Measurements from ENCODE around the gene UNC13D. TPM values are rescaled to one million over a fixed set of nuclear protein-coding genes. Genes with fewer than 3 reads are reported as not detected.

Gene UNC13D
- total RNA-seq, 1 experiment from 2014 or later: 12.7 TPM

DNA sequence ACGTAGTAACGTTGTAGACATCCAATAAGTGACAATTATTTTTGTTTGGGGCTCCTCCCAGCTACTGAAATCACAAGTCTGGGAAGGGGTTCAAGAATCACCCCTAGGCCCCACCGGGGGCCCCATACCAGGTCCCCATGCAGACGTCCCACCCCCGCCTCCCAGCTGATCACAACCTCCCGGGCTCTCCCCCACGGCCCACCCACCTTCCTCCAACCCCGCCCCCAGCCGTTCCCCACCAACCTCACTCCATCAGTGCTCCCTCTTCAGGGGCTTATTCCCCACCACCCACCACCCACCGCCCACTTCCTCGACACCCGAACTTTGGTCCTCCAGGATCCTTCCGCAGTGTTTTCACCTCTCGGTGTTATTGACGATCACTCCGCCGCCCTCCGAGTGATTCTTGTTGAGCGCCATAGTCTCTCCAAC lies 10.7 kb upstream of the UNC13D start:
- BruUV-seq (replicated peaks): no TSS peak
- ChIA-PET POLR2A (interaction anchor here (0.5 to 1.4 kb wide), 6 partner anchors 15 to 77 kb away, joined by 3 to 6 read pairs (median 4); a partner anchor contains a TSS), CTCF (interaction anchor here (0.6 to 1.8 kb wide), 5 partner anchors 9 to 222 kb away, joined by 3 to 22 read pairs (median 4); partner anchors contain the start of gene SMIM5)
- Histone ChIP-seq H3K4me1 (ENCODE audit: control insufficient read depth, insufficient read depth, low read length) (peaks cover 19% of the 10 kb centered on the region), H3K36me3 (ENCODE audit: control insufficient read depth, insufficient read depth, low read length) (no peaks in the 10 kb centered on the region; the same call in 1 of the 2 replicates), H3K27ac (ENCODE audit: low read length) (peak overlapping the region; percentile 82), H3K4me3 (ENCODE audit: low read depth in 2 of 2, low read length in 2 of 2) (peak overlapping the region; percentile 91 to 97), H3K27me3 (ENCODE audit: control insufficient read depth, insufficient read depth, low read length) (no peaks in the 10 kb centered on the region), H3K9me3 (ENCODE audit: control insufficient read depth, insufficient read depth, low read depth, low read length) (no peaks in the 10 kb centered on the region)
- TF ChIP-seq TCF7L2 (IDR thresholded peaks at IDR 0.05; ENCODE audit: low read depth, low read length) (no peak), SIN3A (IDR thresholded peaks at IDR 0.05; ENCODE audit: borderline replicate concordance, insufficient read depth, low read depth, low read length) (no peak), POLR2AphosphoS5 (IDR thresholded peaks at IDR 0.05; ENCODE audit: low read depth, low read length) (no peak; the same call in 1 of the 2 replicates)
- TF ChIP-seq, protein P1, sequence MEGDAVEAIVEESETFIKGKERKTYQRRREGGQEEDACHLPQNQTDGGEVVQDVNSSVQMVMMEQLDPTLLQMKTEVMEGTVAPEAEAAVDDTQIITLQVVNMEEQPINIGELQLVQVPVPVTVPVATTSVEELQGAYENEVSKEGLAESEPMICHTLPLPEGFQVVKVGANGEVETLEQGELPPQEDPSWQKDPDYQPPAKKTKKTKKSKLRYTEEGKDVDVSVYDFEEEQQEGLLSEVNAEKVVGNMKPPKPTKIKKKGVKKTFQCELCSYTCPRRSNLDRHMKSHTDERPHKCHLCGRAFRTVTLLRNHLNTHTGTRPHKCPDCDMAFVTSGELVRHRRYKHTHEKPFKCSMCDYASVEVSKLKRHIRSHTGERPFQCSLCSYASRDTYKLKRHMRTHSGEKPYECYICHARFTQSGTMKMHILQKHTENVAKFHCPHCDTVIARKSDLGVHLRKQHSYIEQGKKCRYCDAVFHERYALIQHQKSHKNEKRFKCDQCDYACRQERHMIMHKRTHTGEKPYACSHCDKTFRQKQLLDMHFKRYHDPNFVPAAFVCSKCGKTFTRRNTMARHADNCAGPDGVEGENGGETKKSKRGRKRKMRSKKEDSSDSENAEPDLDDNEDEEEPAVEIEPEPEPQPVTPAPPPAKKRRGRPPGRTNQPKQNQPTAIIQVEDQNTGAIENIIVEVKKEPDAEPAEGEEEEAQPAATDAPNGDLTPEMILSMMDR (IDR thresholded peaks at IDR 0.05): no peak
- TF ChIP-seq, protein P2, sequence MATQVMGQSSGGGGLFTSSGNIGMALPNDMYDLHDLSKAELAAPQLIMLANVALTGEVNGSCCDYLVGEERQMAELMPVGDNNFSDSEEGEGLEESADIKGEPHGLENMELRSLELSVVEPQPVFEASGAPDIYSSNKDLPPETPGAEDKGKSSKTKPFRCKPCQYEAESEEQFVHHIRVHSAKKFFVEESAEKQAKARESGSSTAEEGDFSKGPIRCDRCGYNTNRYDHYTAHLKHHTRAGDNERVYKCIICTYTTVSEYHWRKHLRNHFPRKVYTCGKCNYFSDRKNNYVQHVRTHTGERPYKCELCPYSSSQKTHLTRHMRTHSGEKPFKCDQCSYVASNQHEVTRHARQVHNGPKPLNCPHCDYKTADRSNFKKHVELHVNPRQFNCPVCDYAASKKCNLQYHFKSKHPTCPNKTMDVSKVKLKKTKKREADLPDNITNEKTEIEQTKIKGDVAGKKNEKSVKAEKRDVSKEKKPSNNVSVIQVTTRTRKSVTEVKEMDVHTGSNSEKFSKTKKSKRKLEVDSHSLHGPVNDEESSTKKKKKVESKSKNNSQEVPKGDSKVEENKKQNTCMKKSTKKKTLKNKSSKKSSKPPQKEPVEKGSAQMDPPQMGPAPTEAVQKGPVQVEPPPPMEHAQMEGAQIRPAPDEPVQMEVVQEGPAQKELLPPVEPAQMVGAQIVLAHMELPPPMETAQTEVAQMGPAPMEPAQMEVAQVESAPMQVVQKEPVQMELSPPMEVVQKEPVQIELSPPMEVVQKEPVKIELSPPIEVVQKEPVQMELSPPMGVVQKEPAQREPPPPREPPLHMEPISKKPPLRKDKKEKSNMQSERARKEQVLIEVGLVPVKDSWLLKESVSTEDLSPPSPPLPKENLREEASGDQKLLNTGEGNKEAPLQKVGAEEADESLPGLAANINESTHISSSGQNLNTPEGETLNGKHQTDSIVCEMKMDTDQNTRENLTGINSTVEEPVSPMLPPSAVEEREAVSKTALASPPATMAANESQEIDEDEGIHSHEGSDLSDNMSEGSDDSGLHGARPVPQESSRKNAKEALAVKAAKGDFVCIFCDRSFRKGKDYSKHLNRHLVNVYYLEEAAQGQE (IDR thresholded peaks at IDR 0.05; ENCODE audit: insufficient read depth in 1 of 2, low read depth in 2 of 2, low read length in 1 of 2): no peak
- in situ Hi-C loops (cut with HindIII; ENCODE audit: low pct_unique_long_range_greater_than_20kb, low sequenced_read_pairs): no loop called here
- ATAC-seq: peak; percentile 4; the same call in 1 of the 2 replicates
- intact Hi-C loops (cut with micrococcal nuclease; ENCODE audit: unreplicated experiment): no loop called here
- no peak for DNase-seq (ENCODE audit: low read depth, low spot score)

- ATAC-seq: peak; percentile 36
These were observed 10.0 kb upstream of the UNC13D start for GRCh38 chr17:75854101-75854748.

More at GRCh38 chr17:75854101-75854748, 10.0 kb upstream of the UNC13D start:
- in situ Hi-C loops (cut with HindIII; ENCODE audit: low pct_unique_long_range_greater_than_20kb, low sequenced_read_pairs) (no loop called here), intact Hi-C loops (cut with micrococcal nuclease; ENCODE audit: unreplicated experiment) (no loop called here)
- DNase-seq (ENCODE audit: low read depth, low spot score): no peak
- peak overlapping the region; percentile 82 for H3K27ac ChIP-seq (ENCODE audit: low read length)
- TF ChIP-seq POLR2AphosphoS5 (IDR thresholded peaks at IDR 0.05; ENCODE audit: low read depth, low read length) (0 out of 2 replicates have a peak, but pooled peaks have one; percentile 21), SIN3A (IDR thresholded peaks at IDR 0.05; ENCODE audit: borderline replicate concordance, insufficient read depth, low read depth, low read length) (no peak)
- no peaks in the 10 kb centered on the region for H3K9me3 ChIP-seq (ENCODE audit: control insufficient read depth, insufficient read depth, low read depth, low read length)
- peak overlapping the region; percentile 91 to 97 for H3K4me3 ChIP-seq (ENCODE audit: low read depth in 2 of 2, low read length in 2 of 2)
- ChIA-PET POLR2A (interaction anchor here (0.5 to 1.4 kb wide), 3 partner anchors 15 to 411 kb away, joined by 3 to 5 read pairs (median 4); a partner anchor contains a TSS), CTCF (interaction anchor here (0.5 kb wide), 1 partner anchor 24 kb away, joined by 3 read pairs; the partner anchor contains the start of gene TRIM47)
- TSS peak; percentile 93 for BruUV-seq (replicated peaks)
- H3K36me3 ChIP-seq (ENCODE audit: control insufficient read depth, insufficient read depth, low read length): no peaks in the 10 kb centered on the region; the same call in 1 of the 2 replicates
- H3K27me3 ChIP-seq (ENCODE audit: control insufficient read depth, insufficient read depth, low read length): no peaks in the 10 kb centered on the region
- H3K4me1 ChIP-seq (ENCODE audit: control insufficient read depth, insufficient read depth, low read length): peaks cover 19% of the 10 kb centered on the region
